ENCODE data around the gene IRS2.

GRCh38 chr13:109733550-109733949 is 52.8 kb downstream of the IRS2 start:
- no peak for TF ChIP-seq CTCF (conservative IDR thresholded peaks at IDR 0.05 in 1 of 2, IDR thresholded peaks at IDR 0.05 in 1 of 2; ENCODE audit: low read depth in 1 of 2, low read length in 2 of 2)
- no peak for TF ChIP-seq EZH2 (IDR thresholded peaks at IDR 0.05; ENCODE audit: low read length, missing control alignments)

Measured in fibroblast of lung (primary cell).